Fibroblast of villous mesenchyme (primary cell): ENCODE results near the gene BCL2. TPM values are rescaled to one million over a fixed set of nuclear protein-coding genes. Genes with fewer than 3 reads are reported as not detected.
"Not testable (repeated sequence)": the region's sequence is repeated elsewhere in the genome, so short reads cannot be mapped to it uniquely, and the experiment has no call there.

Experiments
- DNase-seq: peaks from one replicate; pipeline ENCODE4 v3.0.0-alpha.2; 2010; ENCODE audit warnings: low read depth
- H3K4me3 ChIP-seq: 2 replicates; pipeline ENCODE4 v1.5.1; 2011; ENCODE audit warnings: low read depth, mild to moderate bottlenecking, low read length
- CTCF ChIP-seq: IDR thresholded peaks from 2 replicates; pipeline ENCODE4 v1.5.1; 2012; ENCODE audit warnings: low read depth, mild to moderate bottlenecking, low read length; ENCODE audit not compliant: insufficient read depth
- total RNA-seq: library from RNA; depleted of rRNA; stranded (reverse); fragments of >200 nt; gene quantifications from 2 replicates; pipeline ENCODE4 v1.2.3, GENCODE V29; 2012

The BCL2 gene
- total RNA-seq, 1 donor, result 0.86 TPM

DNA sequence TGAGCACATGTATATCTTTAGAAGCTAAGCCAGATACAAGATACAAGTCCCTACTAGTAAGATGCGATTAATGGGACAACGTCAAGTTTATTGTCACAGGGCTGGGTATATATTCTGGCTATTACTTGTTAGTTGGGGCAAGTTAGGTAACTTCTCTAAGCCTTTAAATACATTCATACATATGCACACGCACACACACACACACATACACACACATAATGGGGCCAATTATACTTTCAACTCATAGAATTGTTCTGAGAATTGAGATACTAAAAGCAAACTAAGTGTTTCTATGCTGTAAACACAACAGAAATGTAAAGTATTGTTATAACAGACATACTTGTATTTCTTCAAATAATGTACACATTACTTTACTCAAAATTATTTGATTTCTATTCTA is 116.1 kb downstream of the BCL2 start:
- TF ChIP-seq CTCF, result no peak
- no peak for DNase-seq
- H3K4me3 ChIP-seq, result no peak overlapping the region

DNA sequence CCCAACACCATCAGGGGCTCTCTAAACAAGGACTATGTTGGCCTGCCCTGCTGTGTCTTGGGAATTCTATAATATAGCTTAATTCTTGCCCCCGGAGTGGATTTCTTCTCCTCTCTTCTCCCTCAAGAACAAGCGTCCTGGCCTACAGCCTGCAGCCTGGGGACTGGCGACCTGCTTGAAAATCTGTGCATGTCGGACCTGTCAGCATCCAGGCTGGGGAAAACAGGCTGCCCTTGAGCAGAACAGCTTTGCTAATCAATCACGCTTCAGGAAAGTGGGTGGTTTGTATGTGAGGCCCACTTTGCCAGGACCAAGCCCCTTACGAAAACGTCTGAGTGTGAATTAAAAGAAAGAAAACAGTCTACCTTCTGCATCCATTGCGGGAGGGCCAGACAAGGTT is 116.7 kb downstream of the BCL2 start:
- H3K4me3 ChIP-seq, result no peak overlapping the region
- DNase-seq, result no peak
- no peak for TF ChIP-seq CTCF

GRCh38 chr18:63201456-63201855 is 118.1 kb downstream of the BCL2 start:
- not testable (repeated sequence) for DNase-seq, H3K4me3 ChIP-seq

- TF ChIP-seq CTCF, result no peak
- no peak overlapping the region for H3K4me3 ChIP-seq
- DNase-seq, result no peak
Measured at GRCh38 chr18:63199743-63200241, 119.8 kb downstream of the BCL2 start.

- TF ChIP-seq CTCF, result no peak
- no peak for DNase-seq
Measured at GRCh38 chr18:63198868-63199742, 120.5 kb downstream of the BCL2 start.

DNA sequence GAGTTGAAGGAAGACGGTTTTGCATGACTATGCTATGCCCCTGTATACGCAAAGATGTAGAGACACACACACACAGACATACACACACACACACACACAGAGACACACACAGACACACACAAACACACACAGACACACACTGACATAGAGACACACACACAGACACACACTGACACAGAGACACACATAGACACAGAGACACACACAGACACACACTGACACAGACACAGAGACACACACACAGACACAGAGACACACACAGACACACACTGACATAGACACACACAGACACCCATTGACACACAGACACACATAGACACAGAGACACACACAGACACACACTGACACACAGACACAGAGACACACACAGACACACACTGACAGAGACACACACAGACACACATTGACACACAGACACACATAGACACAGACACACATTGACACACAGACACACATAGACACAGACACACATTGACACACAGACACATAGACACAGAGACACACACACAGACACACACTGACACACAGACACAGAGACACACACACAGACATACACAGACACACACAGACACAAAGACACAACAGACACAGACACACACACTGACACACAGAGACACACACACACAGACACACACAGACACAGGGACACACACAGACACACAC is 121.3 kb downstream of the BCL2 start:
- TF ChIP-seq CTCF, result no peak
- H3K4me3 ChIP-seq, result no peak overlapping the region
- no peak for DNase-seq

More at GRCh38 chr18:63198868-63199742, 120.5 kb downstream of the BCL2 start:
- H3K4me3 ChIP-seq, result no peak overlapping the region

DNA sequence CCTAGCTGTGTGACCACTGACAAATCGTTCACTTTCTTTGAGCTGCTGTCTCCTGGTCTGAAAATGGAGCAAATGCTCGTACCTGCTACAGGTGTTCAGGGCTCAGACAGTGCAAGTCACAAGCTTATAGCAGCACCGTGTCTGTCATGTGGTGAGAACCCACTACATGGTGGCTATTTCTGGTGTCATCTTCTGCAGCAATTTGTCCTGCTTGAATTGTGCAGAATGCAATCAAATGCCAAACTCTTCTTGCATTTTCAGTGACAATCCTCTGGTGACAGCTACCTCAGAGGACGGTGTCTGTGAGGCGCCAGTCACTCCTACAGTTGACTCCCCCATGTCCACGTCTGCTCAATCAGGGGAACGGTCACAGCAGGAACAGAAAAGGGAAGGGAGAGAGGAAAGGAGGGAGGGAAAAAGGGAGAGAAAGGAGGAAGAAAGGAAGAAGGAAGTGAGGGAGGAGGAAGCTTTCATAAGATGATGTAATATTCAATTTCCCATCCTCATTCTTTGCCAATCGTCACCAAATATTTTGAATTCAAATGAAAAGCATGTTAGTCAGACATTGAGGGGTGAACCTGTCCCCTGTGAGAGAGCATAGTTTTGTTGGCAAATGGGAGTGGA is 122.2 kb downstream of the BCL2 start:
- no peak for DNase-seq

More for the DNA sequence above, 122.2 kb downstream of the BCL2 start:
- TF ChIP-seq CTCF, result no peak
- H3K4me3 ChIP-seq, result no peak overlapping the region
